Uterus (tissue), 2 donors: ENCODE results near the gene PIP4K2A.

Experiments used
- CTCF ChIP-seq, 4 experiments: fragments of 200-600 bp in 2 of 4; fragments of 450-650 bp in 2 of 4; sonication (generic) in 2 of 4; IDR thresholded peaks; one replicate each; pipeline ENCODE4 v1.5.1; 2016 to 2019; ENCODE audit warnings: antibody characterized with exemption in 4 of 4, mild to moderate bottlenecking in 2 of 4, moderate library complexity in 1 of 4
- POLR2A ChIP-seq, 2 donors: fragments of 450-650 bp; IDR thresholded peaks; one replicate each; pipeline ENCODE4 v1.6.1; 2016; ENCODE audit warnings: antibody characterized with exemption in 2 of 2, mild to moderate bottlenecking in 1 of 2, moderate library complexity in 1 of 2

GRCh38 chr10:22717728-22718127, 3.4 kb upstream of the PIP4K2A start:
- TF ChIP-seq CTCF (IDR thresholded peaks at IDR 0.05): no peak
- TF ChIP-seq POLR2A (IDR thresholded peaks at IDR 0.05): no peak
